GM19043 (cell line): ENCODE data around the gene POP4.

Experiments
- ATAC-seq: cut with Tn5 transposase; IDR thresholded peaks from one replicate; pipeline ENCODE4 v1.9.1; 2021; ENCODE audit warnings: low read depth; ENCODE audit not compliant: unreplicated experiment

Gene POP4

DNA sequence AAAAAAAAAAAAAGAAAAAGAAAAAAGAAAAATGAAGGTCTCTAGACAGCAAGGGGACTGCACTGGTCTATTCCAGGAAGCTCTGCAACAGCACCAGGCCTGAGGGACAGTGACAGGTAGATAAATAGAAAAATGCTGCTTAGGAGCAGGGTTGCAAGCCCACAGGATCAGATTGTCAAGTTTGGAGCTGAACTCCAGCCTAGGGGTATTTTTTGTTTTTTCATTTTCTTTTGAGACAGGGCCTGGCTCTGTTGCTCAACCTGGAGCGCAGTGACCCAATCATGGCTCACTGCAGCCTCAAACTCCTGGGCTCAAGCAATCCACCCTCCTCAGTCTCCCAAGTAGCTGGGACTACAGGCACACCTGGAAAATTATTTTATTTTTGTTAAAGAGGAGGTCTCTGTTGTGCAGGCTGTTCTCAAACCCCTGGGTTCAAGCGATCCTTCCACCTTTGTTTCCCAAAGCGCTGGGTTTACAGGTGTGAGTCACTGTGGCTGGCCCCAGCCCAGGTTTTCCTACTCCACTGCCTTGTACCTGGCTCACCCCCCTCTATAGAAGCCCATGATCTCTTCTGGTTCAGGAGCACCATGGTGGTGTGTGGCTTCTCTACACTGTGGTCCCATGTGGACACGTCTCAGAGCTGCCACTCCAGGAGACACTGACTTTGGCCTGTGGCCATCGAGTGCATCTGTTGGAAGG is 23.9 kb downstream of the POP4 start:
- no peak for ATAC-seq

GRCh38 chr19:29630655-29631054 is 24.6 kb downstream of the POP4 start:
- ATAC-seq: no peak

DNA sequence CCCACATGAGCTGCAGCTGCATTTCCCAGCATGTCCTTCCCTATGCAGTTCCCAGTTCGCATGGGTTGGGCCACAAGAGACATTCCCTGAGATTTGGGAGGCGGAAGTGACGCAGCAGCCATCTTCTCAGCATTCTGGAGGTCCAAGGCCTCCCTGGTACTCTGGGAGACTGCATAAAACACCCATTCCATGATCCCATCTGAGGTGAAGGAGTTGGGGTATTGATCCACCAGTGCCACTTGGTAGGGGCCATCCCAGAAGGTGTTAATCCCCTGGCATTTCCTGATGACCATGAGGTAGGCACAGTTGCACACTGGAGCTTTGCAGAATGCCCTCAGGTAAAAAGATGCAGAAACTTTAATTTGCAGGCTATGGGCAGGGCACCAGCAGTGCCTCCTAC is 25.4 kb downstream of the POP4 start:
- no peak for ATAC-seq

DNA sequence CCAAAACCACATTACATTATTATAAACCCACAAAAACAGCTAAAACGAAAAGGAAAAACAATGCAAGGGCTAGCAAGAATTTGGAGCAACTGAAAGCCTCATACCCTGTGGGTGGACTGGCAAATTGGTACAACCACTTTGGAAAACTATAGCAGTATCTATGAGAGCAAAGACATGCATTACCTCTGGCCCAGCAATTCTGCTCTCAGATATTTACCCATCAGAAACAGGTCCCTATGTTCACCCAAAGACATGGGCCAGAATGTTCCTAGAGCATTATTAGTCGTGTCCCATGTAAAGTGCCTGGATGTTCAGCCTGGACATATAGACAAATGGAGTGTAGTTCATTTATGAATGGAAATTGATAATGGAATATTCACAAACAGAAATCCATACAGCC is 27.9 kb downstream of the POP4 start:
- ATAC-seq: no peak

DNA sequence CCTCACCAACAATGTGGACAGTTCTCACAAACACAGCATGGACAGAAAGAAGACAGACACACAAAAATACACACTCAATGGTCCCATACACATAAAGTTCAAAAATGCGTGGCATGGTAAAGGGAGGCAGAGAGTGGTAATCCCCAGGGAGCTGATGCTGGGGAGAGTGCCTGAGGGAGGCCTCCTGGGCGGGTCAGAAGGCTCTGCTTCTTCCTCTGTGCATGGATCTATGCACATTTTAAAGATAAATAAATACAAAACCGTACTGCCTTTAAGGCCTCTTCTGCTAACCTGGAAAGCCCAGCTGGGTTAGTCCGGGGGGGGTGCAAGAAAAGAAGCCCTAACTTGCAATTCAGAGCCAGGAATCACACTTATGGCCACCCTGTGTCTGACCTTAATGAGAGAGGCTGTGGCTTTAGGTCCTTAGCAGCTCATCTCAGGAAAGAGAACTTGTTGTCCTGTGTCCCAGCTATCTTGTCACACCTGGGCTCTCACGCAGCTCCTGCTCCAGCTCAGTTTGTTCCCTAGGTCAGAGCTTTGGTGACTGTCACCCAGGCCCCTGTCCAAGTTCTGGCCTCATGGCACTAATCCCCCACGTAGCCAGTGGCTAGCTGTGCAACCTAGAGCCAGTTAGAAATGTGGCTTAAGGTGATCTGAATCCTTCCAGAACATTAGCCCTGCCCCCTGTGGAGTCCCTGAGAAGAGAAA is 28.5 kb downstream of the POP4 start:
- ATAC-seq: no peak

DNA sequence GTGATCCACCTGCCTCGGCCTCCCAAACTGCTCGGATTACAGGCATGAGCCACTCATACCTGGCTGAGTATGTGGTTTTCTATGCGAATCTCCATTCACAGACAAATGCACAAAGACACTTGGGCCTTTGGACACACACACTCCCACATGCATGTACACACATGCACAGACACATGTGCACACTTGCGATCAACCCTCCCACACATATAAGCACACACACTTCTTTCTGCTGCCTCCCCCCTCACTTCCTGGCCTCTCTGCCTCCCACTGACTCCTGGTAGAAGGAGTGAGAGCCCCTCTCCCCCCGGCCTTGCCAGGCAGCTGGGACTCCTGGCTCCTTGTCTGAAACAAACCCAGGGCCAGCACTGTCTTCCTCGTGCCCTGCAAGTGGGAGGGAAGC is 29.9 kb downstream of the POP4 start:
- no peak for ATAC-seq

- ATAC-seq: no peak
These were observed 30.7 kb downstream of the POP4 start for GRCh38 chr19:29636553-29637360.

DNA sequence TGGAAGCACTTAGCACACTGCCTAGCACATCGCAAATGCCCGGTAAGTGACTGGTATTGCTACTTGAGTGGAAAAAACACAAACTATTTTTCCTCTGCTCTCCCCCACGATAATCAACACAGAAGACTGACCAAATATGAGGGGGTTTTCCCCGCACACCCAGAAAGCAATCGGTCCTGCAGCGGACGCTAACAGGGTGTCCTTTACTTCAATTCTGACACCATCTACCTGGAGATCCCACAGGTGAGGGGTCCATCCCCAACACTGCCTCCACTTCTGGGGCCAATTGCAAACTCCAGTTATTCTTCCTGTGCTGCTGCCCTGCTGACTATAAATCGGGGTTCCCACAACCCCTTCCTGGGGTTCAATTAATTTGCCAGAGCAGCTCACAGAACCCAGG is 33.0 kb downstream of the POP4 start:
- ATAC-seq: no peak

DNA sequence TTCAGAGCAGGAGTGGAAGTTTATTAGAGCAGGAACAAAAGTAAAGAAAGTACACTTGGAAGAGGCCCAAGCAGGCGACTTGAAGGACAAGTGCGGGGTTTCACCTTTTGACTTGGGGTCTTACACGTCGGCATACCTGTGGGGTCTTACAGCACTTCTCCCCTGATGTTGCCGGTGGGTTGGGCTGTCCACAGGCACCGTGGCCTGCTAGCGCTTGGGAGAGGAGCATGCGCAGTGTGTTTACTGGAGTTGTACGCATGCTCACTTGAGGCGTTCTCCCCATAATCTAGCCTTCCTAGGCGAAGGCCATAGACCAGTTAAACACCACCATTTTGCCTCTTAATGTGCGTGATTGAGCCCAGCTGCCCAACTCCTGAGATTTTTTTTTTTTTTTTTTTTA is 34.1 kb downstream of the POP4 start:
- no peak for ATAC-seq

DNA sequence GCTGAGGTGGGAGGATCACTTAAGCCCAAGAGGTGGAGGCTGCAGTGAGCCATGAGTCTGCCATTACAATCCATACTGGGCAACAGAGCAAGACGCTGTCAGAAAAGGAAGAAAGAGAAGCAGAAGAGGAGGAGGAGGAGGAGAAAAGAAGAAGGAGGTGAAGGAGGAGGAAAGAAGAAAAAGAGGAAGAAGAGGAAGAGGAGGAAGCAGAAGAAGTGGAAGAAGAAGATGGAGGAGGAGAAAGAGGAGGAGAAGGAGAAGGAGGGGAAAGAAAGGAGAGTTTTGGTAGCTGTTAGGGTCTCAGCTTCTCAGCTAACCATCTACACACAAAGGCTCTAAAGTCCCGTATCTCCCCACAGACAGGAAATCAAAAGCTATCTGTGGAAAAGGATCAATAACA is 35.5 kb downstream of the POP4 start:
- no peak for ATAC-seq

DNA sequence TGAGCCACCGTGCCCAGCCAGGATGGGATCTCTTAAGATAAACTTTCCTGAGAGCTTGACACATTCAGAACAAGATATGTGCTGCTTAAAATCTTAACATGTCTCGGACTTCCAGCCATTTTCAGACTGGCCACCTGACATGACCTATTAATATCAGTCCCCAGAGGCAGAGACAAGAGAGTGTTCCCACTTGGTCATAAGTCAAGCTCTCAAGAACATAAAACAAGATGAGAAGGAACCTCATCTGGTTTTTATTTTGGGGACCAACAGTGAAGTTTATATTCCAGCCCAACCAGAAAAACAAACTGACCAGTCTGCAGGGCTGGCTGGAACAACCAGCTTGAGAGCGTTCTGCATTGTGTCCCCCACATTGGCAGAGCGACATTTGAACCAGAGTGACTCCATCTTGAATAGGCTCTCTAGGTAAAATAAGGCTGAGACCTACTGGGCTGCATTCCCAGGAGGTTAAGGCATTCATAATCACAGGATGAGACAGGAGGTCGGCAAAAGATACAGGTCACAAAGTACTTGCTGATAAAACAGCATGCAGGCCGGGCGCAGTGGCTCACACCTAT is 37.4 kb downstream of the POP4 start:
- no peak for ATAC-seq

DNA sequence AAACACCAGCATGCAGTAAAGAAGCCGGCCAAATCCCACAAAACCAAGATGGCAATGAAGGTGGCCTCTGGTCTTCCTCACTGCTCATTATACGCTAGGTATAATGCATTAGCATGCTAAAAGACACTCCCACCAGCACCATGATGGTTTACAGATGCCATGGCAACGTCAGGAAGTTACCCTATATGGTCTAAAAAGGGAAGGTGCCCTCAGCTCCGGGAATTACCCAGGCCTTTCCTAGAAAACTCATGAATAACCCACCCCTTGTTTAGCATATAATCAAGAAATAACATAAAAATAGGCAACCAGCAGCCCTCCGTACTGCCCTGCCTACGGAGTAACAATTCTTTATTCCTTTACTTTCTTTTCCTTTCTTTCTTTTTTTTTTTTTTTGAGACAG is 38.1 kb downstream of the POP4 start:
- ATAC-seq: no peak

GRCh38 chr19:29645491-29645867 is 39.4 kb downstream of the POP4 start:
- no peak for ATAC-seq

DNA sequence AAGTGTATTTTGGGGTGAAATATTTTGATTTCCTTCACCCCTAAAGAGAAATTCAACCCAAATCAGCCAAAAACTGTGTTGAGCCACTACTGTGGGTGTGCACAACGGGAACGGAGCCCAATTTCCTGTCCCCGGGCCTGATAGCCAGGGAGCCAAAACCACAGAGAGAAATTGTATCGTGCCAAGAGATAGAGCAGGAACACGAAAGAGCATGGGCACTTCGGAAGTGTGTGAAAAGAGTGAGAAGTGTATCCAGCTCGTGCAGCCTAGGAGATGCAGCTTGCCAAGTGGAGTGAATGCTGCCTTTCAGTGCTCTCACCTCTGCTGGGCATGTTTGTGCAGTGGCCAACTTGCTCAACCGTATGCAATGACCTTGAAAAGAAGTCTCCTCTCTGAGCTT is 39.8 kb downstream of the POP4 start:
- ATAC-seq: no peak

DNA sequence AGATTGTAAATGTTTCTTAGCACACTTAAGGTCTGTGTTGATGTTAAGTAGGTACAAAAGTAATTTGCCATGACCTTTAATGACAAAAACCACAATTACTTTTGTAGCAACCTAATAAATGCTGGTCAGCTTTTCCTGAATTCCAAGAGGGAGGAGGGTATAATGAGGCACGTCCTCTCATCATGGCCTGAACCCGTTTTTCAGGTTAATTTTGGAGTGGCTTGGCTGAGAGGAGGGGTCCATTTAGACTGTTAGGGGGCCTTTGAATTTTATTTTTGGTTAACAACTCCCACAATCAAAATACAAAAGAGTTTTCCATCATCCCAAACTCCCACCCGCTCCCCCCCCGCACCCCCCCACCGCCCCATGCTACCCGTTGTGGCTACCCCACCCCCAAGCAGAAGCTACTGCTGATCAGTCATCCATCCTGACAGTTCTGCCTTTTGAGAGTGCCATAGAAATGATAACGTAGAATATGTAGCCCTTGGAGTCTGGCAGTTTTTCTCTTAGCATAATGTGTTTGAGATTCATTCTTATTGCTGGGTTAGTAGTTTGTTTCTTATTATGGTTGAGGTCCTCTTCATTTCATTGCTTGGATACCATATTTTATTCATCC is 44.8 kb downstream of the POP4 start:
- no peak for ATAC-seq

DNA sequence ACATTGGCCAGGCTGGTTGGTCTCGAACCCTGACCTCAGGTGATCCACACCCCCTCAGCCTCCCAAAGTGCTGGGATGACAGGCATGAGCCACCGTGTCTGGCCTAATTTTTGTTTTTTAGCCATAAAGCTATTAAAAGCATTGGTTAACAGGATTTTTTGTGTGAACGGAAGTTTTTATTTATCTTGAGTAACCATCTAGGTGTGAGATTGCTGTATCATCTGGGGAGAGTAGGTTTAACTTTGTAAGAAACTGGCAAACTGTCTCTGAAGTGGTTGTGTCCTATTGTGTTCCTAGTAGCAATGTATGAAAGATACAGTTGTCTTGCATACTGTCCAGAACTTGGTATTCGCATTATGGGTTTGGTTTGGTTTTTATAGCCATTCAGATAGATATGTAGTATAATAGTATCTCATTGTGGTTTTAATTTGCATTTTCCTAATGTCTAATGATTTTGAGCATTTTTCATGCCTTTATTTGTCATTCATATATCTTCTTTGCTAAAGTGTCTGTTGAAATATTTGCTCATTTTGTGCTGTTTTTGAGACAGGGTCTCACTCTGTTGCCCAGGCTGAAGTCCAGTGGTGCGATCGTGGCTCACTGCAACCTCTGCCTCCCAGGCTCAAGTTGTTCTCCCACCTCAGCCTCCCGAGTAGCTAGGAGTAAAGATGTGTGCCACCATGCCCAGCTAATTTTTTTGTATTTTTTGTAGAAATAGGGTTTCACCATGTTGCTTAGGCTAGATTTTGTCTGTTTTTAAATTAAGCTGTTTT is 45.7 kb downstream of the POP4 start:
- ATAC-seq: no peak

DNA sequence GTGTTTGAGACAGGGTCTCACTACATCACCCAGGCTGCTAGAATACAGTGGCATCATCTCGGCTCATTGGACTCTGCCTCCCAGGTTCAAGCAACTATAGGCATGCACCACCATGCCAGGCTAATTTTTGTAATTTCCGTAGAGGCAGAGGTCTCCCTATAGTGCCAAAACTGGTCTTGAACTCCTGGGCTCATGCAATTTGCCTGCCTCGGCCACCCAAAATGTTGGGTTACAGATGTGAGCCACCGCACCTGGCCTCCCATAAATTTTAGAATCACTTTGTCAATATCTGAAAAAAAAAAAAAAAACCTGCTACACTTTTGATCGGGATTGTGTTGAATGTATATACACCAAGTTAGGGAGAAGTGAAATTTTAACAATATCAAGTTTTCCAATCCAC is 47.3 kb downstream of the POP4 start:
- no peak for ATAC-seq

DNA sequence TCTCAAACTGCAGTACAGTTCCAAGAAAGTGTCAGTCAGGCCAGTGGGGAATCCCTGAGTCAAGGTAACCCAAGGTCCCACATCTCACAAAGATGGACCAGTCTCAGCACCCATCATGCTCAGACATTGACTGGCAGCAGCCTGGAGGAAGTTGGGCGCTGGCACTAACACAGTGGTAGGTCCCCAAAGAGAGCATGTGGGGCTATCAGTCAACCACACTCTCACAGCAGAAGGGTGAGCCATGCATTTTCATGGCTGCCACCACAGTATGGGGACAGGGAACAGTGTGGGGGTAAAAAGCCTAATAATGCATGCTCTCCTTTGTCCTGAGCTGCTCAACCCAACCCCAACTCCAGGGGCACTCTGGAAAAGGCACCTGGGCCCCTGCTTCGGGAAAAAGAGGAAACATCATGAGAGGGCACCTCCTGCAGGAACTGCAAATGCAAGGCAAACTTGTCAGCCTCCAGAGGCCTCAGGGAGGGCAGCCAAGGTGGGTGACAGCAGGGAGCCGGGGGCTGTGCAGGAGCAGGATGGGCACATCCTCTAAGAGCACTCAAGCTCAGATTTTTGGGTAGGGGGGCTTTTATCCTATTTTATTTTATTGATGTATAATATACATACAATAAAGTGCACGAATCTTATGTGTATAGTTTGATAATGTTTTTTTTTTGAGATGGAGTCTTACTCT is 49.7 kb downstream of the POP4 start:
- no peak for ATAC-seq

DNA sequence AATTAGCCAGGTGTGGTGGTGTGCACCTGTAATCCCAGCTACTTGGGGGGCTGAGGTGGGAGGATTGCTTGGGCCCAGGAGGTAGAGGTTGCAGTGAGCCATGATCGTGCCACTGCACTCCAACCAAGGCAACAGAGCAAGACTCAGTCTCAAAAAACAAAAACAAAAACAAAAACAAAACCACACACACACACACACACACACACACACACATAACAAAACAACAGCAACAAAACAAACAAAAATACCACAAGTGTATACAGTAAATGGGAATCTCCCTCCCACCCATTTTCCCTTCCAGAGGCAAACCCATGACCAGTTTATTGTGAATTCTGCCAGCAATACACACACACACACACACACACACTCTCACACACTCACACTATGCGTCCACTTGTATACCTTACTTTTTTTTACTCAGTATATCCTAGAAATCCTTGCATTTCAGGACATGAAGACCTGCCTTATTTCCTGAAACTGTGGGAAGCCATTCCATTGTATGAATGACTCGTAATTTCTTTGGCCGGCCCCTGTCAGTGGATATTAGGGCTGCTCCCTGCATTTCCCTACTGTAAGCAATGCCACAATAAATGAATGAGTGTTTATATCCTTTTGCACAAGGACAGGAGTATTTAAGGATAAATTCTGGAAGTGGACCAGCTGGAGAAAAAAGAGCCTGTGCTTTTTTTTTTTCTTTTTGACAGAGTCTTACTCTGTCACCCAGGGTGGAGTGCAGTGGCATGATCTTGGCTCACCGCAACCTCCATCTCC is 52.3 kb downstream of the POP4 start:
- ATAC-seq: no peak
